Hepatocyte (in vitro differentiated cells): ENCODE data around the gene CFAP92. TPM values are rescaled to one million over a fixed set of nuclear protein-coding genes. Genes with fewer than 3 reads are reported as not detected.

Source experiments
- DNase-seq: peaks from one replicate; pipeline ENCODE4 v3.0.0-alpha.2; 2016; ENCODE audit warnings: low spot score
- H2AFZ ChIP-seq: fragments of 200-600 bp; sonication (generic); 2 replicates; pipeline ENCODE4 v1.6.0; 2016; ENCODE audit warnings: antibody characterized with exemption, mild to moderate bottlenecking
- H3K27ac ChIP-seq: fragments of 200-600 bp; sonication (generic); 2 replicates; pipeline ENCODE4 v1.5.1; 2016; ENCODE audit warnings: mild to moderate bottlenecking
- H3K27me3 ChIP-seq: fragments of 200-600 bp; sonication (generic); 2 replicates; pipeline ENCODE4 v1.6.1; 2016
- H3K36me3 ChIP-seq: fragments of 200-600 bp; sonication (generic); replicated peaks from 2 replicates; pipeline ENCODE4 v1.5.1; 2016; ENCODE audit warnings: low read depth; ENCODE audit not compliant: insufficient read depth
- H3K4me1 ChIP-seq: fragments of 200-600 bp; sonication (generic); 2 replicates; pipeline ENCODE4 v1.5.1; 2016; ENCODE audit warnings: mild to moderate bottlenecking, moderate library complexity; ENCODE audit not compliant: insufficient read depth
- H3K4me2 ChIP-seq: fragments of 200-600 bp; sonication (generic); 2 replicates; pipeline ENCODE4 v1.6.0; 2016
- H3K4me3 ChIP-seq: fragments of 200-600 bp; sonication (generic); 2 replicates; pipeline ENCODE4 v1.5.1; 2016; ENCODE audit warnings: mild to moderate bottlenecking
- H3K79me2 ChIP-seq: fragments of 200-600 bp; sonication (generic); 2 replicates; pipeline ENCODE4 v1.6.0; 2017; ENCODE audit warnings: mild to moderate bottlenecking
- H3K9me2 ChIP-seq: fragments of 200-600 bp; sonication (generic); replicated peaks from 2 replicates; pipeline ENCODE4 v1.6.0; 2017; ENCODE audit warnings: mild to moderate bottlenecking; ENCODE audit not compliant: insufficient read depth
- H3K9me3 ChIP-seq: fragments of 200-600 bp; sonication (generic); 2 replicates; pipeline ENCODE4 v1.5.1; 2016; ENCODE audit warnings: low read depth, mild to moderate bottlenecking
- H4K20me1 ChIP-seq: fragments of 200-600 bp; sonication (generic); 2 replicates; pipeline ENCODE4 v1.6.0; 2016; ENCODE audit warnings: mild to moderate bottlenecking; ENCODE audit not compliant: insufficient read depth, poor library complexity, severe bottlenecking
- CTCF ChIP-seq: fragments of 200-600 bp; sonication (generic); IDR thresholded peaks from 2 replicates; pipeline ENCODE4 v1.5.1; 2016; ENCODE audit warnings: antibody characterized with exemption, mild to moderate bottlenecking; ENCODE audit not compliant: poor library complexity
- EZH2 ChIP-seq: fragments of 200-600 bp; sonication (generic); IDR thresholded peaks from 2 replicates; pipeline ENCODE4 v1.6.1; 2016; ENCODE audit warnings: antibody characterized with exemption, mild to moderate bottlenecking, borderline replicate concordance
- EZH2phosphoT487 ChIP-seq: fragments of 200-600 bp; sonication (generic); IDR thresholded peaks from one replicate; pipeline ENCODE4 v1.6.1; 2018; ENCODE audit warnings: antibody characterized with exemption, mild to moderate bottlenecking, low read depth, moderate library complexity; ENCODE audit not compliant: unreplicated experiment, severe bottlenecking
- WGBS: methylation state at CpG from one replicate; pipeline ENCODE4 v1.1.6; 2016; ENCODE audit warnings: low lambda C conversion rate; ENCODE audit errors: missing lambda C conversion rate; 5-methylcytosine and 5-hydroxymethylcytosine counted together
- polyA plus RNA-seq: library from polyadenylated mRNA; unstranded; fragments of >200 nt; fragmentation: Nextera tagmentation; extraction: Ambion mirVana; gene quantifications from 2 replicates; pipeline ENCODE4 v1.2.1, GENCODE V29; 2016
- total RNA-seq: library from RNA; depleted of rRNA; stranded (reverse); fragments of >200 nt; gene quantifications from 2 replicates; pipeline ENCODE4 v1.2.3, GENCODE V29; 2014

Gene CFAP92
- total and polyA plus RNA-seq, 2 experiments from 2014 or later: 0.17 to 0.35 TPM

DNA sequence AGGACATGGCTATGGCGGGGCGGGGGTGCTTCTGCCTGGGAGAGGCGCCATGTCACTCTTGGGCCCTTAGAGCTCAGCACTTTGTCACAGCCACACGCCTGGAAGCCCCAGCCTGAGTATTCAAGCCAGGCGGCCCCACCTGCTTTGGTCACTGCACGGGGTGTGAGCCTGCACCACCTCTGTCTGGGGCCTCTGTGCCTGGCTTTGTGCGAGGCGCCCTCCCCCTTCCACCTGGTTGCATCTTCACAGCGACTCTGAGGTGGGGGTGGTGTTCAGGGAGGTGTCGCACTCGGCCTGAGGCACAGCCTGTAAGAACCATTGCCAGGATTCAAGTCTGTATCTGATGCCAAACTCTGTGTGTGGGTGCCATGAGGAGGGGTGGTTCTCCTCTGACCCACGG, 90.4 kb downstream of the CFAP92 start:
- Histone ChIP-seq H3K27me3 (no peaks in the 10 kb centered on the region), H3K9me2 (no peaks in the 10 kb centered on the region), H3K4me3 (no peak overlapping the region), H3K4me1 (no peaks in the 10 kb centered on the region), H3K9me3 (no peaks in the 10 kb centered on the region), H2AFZ (no peak overlapping the region), H3K27ac (no peak overlapping the region), H4K20me1 (no peaks in the 10 kb centered on the region), H3K4me2 (no peak overlapping the region), H3K36me3 (no peaks in the 10 kb centered on the region), H3K79me2 (no peaks in the 10 kb centered on the region)
- no peak for DNase-seq
- 95% methylated on average over 12 of the region's 12 CpGs for WGBS
- TF ChIP-seq CTCF: no peak
- no peak for TF ChIP-seq EZH2
- TF ChIP-seq EZH2phosphoT487: no peak

- Histone ChIP-seq H3K36me3 (no peaks in the 10 kb centered on the region), H2AFZ (no peak overlapping the region), H3K79me2 (no peaks in the 10 kb centered on the region), H3K9me3 (no peaks in the 10 kb centered on the region), H3K27ac (no peak overlapping the region), H3K9me2 (no peaks in the 10 kb centered on the region), H3K4me3 (no peak overlapping the region), H3K4me1 (no peaks in the 10 kb centered on the region), H3K27me3 (no peaks in the 10 kb centered on the region), H4K20me1 (no peaks in the 10 kb centered on the region), H3K4me2 (no peak overlapping the region)
- 96% methylated on average over 9 of the region's 9 CpGs for WGBS
- no peak for DNase-seq
- TF ChIP-seq EZH2 (no peak), EZH2phosphoT487 (no peak)
Observed at GRCh38 chr3:128902426-128902825, 91.5 kb downstream of the CFAP92 start.

GRCh38 chr3:128895843-128896697, 97.8 kb downstream of the CFAP92 start:
- no peak for DNase-seq
- TF ChIP-seq EZH2phosphoT487 (no peak), EZH2 (no peak), CTCF (no peak)
- Histone ChIP-seq H3K9me3 (no peaks in the 10 kb centered on the region), H3K4me3 (no peak overlapping the region), H3K27ac (no peak overlapping the region), H3K79me2 (no peaks in the 10 kb centered on the region), H3K9me2 (no peaks in the 10 kb centered on the region), H2AFZ (no peak overlapping the region), H3K4me1 (no peaks in the 10 kb centered on the region), H3K4me2 (no peak overlapping the region), H3K36me3 (no peaks in the 10 kb centered on the region), H4K20me1 (no peaks in the 10 kb centered on the region), H3K27me3 (no peaks in the 10 kb centered on the region)
- 91% methylated on average over 11 of the region's 11 CpGs for WGBS

GRCh38 chr3:128889139-128889894, 104.6 kb downstream of the CFAP92 start:
- no peak for DNase-seq
- H3K79me2 ChIP-seq: peaks cover 10% of the 10 kb centered on the region
- no peaks in the 10 kb centered on the region for H3K9me3 ChIP-seq
- no peaks in the 10 kb centered on the region for H4K20me1 ChIP-seq
- H3K4me3 ChIP-seq: no peak overlapping the region
- H2AFZ ChIP-seq: no peak overlapping the region
- no peaks in the 10 kb centered on the region for H3K27me3 ChIP-seq
- no peaks in the 10 kb centered on the region for H3K36me3 ChIP-seq
- H3K4me2 ChIP-seq: no peak overlapping the region
- no peak overlapping the region for H3K27ac ChIP-seq
- WGBS: 97% methylated on average over 7 of the region's 7 CpGs
- no peaks in the 10 kb centered on the region for H3K4me1 ChIP-seq
- TF ChIP-seq EZH2phosphoT487: no peak
- no peak for TF ChIP-seq CTCF
- no peak for TF ChIP-seq EZH2
- H3K9me2 ChIP-seq: no peaks in the 10 kb centered on the region
